NCI-H345 treated with DMSO at 0.1 percent for 48 hours (cell line): ENCODE data around the gene ORC1.
"Not testable (repeated sequence)": the region's sequence is repeated elsewhere in the genome, so short reads cannot be mapped to it uniquely, and the experiment has no call there.

Experiments
- DNase-seq: peaks from one replicate; lab custom pipeline; 2025; ENCODE audit not compliant: unreplicated experiment; lab: John Stamatoyannopoulos, UW

The ORC1 gene

GRCh38 chr1:52386458-52386857 lies 17.8 kb downstream of the ORC1 start:
- DNase-seq: no peak

- DNase-seq: no peak
Measured at GRCh38 chr1:52385376-52385775, 18.8 kb downstream of the ORC1 start.

GRCh38 chr1:52369851-52370250 lies 34.4 kb downstream of the ORC1 start:
- DNase-seq: not testable (repeated sequence)

DNA sequence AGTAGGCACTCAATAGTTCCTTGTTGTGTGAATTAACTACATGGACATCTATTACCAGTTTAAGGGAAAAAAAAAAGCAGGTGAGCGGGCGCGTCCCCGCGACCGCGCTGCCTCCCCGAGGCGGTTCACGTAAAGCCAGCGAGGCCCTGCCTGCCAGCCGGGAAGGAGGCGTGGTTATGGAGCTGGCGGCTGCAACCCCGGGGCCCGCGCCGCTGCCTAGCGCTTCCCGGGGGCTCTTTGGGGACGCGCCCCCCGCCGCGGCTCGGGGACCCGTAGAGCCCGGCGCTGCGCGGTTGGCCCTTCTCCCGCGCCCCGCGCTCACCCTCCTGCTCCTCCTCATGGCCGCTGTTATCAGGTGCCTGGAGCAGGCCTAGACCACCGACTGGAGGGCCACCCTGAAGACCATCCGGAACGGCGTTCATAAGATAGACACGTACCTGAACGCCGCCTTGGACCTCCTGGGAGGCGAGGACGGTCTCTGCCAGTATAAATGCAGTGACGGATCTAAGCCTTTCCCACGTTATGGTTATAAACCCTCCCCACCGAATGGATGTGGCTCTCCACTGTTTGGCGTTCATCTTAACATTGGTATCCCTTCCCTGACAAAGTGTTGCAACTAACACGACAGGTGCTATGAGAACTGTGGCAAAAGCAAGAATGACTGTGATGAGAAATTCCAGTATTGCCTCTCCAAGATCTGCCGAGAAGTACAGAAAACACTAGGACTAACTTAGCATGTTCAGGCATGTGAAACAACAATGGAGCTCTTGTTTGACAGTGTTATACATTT lies 35.6 kb downstream of the ORC1 start:
- DNase-seq: peak; percentile 78

DNA sequence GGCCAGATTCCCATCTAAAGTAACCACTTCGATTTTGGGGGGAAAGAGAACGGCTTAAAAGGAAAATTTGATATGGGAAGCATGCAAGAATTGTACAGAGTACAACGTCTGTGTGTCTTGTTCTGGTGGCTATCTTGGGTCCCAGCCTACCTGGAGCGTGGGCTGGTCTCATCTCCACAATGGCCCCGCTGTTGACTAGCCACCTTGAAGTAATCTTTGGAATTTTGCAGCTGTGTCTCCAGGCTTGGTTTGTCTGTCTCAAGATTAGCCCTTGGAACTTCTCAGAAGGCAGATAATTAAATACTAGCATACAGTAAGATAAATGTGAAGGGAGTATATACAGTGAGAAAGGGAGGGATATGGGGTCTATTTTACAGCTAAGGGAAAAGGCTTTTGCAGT lies 37.0 kb downstream of the ORC1 start:
- no peak for DNase-seq

DNA sequence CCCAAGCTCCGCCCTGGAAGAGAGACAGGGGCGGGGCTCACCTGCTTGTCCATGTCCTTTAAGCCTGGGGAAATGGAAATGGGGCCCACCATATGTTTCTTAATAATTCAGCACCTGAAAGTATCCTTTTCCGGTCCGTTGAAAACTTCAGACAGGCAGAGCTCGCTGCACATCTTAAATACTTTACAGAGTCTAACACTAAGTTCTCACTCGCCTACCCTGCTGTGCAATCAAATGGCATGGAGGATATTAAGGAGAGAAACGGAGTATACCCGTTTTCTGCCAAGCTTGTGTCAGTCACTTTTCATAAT lies 37.8 kb downstream of the ORC1 start:
- no peak for DNase-seq

GRCh38 chr1:52365746-52366516 lies 38.3 kb downstream of the ORC1 start, which contains the start of gene CC2D1B:
CC2D1B (minus strand) TSS chr1:52366205; CDS start chr1:52364620, 1,585 bp downstream.
- DNase-seq: peak; percentile 96

DNA sequence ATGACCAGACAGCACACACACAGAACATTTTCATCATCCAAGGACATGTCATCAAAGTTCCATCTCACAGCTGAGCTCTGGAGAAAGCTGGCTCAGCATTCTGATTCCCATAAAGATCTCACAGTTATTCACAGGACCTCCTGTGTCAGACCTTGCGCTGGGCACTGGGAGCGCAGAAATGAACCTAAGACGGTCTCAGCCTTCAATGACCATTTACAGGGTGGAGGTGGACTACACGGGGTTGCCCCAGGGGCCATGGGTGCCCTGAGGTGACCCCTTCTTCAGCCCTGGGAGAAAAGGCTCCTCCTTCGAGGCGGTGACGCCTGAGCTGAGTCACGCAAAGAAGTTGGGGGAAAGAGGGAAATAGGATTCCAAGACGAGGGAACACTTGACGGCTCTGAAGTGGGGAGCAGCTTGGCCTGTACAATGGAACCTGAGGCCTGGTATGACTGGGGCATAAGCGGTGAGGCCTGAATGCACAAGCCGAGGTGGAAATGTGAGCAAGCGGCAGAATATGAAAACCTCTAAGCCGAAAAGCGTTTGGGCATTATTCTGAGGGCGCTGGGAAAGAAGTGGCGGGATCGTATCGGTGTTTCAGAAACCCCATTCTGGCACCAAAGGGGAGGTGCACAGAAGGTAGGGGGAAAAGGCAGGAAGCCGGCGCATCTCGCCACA lies 39.0 kb downstream of the ORC1 start:
- DNase-seq: no peak

- DNase-seq: no peak
Measured at GRCh38 chr1:52364235-52364839, 39.9 kb downstream of the ORC1 start.

- no peak for DNase-seq
Measured at GRCh38 chr1:52360595-52360968, 43.6 kb downstream of the ORC1 start.

DNA sequence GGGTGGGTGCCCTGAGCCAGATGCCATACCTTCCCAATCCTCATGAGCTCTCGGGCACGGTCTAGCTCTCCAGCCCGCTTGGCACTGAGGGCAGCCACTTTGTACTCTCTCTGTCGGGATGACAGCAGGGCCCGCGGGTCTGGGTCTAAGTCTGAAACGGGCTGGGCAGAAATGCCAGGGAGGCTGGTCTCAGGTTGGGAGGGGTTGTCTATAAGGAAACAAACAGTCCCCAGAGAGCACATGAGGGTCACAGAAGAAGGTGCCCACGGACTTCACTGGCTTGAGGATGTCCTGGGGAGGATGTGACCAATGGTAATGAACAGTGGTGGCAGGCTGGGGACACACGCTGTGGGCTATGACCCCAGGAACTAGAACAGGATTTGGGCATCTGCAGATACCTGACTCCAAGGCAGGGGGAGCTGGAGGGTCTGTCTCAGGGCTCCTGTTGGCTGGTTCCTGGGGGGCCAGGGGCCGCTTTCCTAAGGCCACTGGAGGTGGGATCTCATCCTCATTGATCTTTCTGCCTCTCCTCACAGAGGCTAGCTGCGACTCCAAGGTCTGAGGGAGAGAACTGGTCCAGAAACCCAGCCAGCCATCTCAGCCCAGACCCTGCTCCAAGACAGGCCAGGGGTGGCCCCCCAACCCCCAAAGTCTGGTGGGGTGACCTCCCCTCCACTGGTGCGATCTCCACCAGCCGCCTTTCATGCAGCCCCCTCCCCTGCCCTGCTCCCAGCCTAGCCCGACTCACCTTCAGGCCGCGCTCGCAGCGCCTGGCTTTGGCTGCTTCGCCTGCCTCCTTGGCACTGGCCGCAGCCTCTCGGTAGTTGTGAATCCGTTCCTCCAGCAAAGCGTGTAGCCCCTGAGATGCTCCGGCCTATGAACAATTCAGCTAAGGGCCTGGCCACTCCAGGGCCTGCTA lies 44.3 kb downstream of the ORC1 start:
- no peak for DNase-seq

DNA sequence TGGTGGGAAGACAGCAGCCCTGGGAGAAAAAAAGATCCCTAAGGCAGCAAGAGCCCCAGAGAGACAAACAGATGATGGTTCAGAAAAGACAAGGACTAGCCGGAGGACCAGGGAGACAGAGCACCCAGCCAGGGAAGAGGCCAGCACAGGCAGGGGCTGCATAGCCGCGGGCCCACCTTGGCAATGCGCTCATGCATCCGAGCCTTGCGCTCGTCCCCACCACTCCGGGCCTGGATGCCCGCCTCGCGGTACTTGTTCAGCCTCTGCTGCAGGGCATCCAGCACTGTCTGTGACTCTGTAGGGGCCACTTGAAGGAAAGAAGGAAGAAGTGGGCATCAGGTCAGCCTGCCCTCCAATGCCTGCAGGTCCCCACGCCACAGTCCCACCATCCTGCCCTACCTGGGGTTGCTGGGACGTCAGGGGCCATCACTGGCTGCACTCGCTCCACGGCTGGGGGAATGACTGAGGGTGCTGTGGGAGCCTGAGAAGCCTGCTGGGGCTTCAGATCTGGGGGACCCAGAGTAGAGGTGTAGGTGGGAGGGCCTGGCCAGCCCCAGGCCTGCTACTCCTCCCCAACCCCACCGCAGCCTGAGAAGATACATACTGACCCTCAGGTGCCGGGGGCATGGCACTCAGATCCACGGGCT lies 45.2 kb downstream of the ORC1 start:
- no peak for DNase-seq

- DNase-seq: no peak
Measured at GRCh38 chr1:52357397-52357796, 46.8 kb downstream of the ORC1 start.

GRCh38 chr1:52356818-52357355 lies 47.3 kb downstream of the ORC1 start:
- DNase-seq: no peak

DNA sequence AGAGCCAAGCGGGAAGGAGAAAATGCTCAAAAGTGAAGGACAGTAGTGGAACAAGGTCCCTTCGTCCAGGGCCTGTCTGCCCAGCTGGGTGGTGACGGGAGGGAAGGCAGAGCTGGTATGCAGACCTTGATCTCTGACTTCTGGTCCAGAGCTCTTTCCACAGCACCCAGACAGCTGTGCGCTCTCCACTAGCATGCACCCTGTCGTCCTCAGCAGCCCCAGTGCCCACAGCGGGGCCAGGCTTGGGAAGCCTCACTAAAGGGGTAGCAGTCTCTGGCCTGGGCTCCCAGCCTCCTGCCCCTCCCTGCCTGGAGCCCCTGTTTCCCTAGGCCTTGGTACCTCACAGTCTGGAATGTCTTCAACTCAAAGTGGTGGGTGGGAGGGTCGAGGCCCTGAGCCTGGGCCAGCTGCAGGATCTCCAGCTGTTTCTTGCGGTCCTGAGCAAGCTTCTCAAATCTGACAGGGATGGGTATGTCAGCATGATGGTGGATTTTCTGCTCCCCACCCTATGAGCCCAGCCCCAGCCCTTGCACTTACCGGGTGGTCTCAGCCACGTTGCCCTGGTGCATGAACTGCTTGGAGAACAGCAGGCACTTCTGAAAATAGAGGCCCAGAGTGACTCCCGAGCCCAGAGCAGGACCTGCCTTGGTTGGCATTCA lies 48.2 kb downstream of the ORC1 start:
- no peak for DNase-seq

DNA sequence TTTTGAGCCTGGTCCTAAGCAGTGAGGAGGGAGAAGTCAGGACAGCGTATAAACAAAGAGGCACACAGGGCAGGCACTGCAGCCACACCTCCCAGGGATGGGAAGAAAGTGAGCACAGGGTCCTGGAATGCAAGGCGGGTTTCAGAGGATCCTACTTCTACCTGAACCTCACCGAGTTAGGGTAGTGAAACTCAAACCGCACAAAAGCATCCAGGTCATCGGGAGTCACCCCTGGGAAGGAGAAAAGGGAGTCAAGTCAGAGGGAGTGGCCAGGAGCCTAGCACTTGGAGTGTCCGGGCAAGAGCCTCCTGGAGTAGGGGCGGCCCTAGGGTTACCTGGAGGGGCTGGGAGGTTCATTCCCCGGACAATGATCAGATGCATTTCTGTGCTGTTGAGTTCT lies 48.8 kb downstream of the ORC1 start:
- DNase-seq: no peak

DNA sequence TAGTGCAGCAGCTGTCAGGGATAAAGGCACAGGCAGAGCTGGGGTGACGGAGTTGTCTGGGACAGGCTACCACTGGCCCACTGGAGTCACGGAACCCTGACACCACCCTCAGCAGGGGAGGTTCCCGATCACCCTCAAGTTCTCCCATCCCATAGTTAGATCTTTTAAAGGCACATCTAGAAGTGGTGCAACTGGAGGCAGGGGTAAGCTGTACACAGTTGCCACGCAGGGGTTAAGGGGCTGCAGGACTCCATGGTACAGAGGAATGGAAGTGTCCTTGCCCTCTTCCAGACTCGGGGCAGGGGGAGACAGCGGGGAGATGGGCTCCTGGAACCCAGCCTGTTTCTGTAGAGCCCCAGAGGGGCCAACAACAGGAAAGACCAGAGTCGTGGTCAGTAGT lies 51.5 kb downstream of the ORC1 start:
- no peak for DNase-seq

DNA sequence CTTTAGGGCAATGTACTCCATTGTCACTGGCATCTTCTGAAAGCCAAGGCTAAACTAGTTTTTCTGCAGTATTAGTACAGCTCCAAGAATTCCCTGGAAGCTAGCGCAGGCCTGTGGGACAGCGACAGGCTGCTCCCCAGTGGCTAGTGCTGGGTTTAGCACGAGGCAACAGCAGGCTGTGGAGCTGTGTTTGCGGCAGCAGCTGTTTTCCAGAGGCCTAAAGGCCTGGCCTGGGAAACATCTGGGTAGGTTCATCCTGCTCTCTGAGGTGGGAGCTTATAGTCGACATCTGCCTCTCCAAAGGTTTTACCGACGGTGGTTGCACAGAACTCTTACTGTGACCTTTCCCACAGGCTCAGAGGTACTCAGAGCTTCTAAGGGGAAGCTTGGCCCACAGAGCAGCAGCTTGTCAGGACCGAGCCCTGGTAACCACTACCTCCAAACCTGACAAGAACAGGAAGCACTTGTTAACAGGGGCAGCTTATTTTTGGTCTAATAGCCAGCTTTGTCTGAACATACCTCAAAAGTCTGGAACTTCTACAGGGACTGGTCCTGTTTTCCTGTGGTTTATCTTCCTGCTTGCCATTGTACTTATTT lies 55.4 kb downstream of the ORC1 start:
- DNase-seq: no peak

DNA sequence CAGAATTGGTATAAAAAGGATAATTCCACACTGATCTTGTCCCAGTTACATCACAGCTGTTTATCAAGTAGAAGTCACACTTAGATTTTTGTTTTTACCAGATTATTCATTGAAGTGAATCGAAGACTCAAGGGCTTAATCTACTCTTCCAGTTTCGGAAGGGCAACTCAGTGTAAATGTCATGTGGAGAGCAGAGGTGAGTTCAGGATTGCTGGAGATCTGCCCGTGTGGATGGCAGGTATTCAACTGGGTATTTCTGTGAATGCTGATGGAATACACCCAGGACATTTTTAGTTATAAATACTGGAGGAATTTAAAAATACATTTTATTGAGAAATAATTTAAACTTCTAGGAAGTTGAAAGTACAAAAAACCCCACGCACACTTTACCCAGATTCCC lies 57.6 kb downstream of the ORC1 start:
- no peak for DNase-seq
